ENCODE measurements around the gene CBX3.
"Not testable (repeated sequence)": the region's sequence is repeated elsewhere in the genome, so short reads cannot be mapped to it uniquely, and the experiment has no call there.

The CBX3 gene

GRCh38 chr7:26163804-26164203 is 37.7 kb upstream of the CBX3 start:
- H3K4me1 Mint-ChIP-seq (ENCODE audit: low read depth): peaks cover 21% of the 10 kb centered on the region

GRCh38 chr7:26165950-26166683 is 35.4 kb upstream of the CBX3 start:
- peaks cover 10% of the 10 kb centered on the region for H3K4me1 Mint-ChIP-seq (ENCODE audit: low read depth)
- H3K27ac Mint-ChIP-seq: no peak overlapping the region

More at GRCh38 chr7:26163804-26164203, 37.7 kb upstream of the CBX3 start:
- H3K9me3 Mint-ChIP-seq; intact Hi-C loops (cut with micrococcal nuclease); H3K4me3 Mint-ChIP-seq; H3K27ac Mint-ChIP-seq; H3K27me3 Mint-ChIP-seq; H3K36me3 Mint-ChIP-seq (ENCODE audit: low read depth): not testable (repeated sequence)

GRCh38 chr7:26166684-26167266 is 34.8 kb upstream of the CBX3 start:
- peaks cover 9% of the 10 kb centered on the region for H3K4me1 Mint-ChIP-seq (ENCODE audit: low read depth)
- no peak overlapping the region for H3K27ac Mint-ChIP-seq
- H3K36me3 Mint-ChIP-seq (ENCODE audit: low read depth): peaks cover 12% of the 10 kb centered on the region
- intact Hi-C loops (cut with micrococcal nuclease): no loop called here
- H3K27me3 Mint-ChIP-seq: no peaks in the 10 kb centered on the region
- no peak overlapping the region for H3K4me3 Mint-ChIP-seq
- no peaks in the 10 kb centered on the region for H3K9me3 Mint-ChIP-seq

More at GRCh38 chr7:26165950-26166683, 35.4 kb upstream of the CBX3 start:
- no peaks in the 10 kb centered on the region for H3K9me3 Mint-ChIP-seq
- no peaks in the 10 kb centered on the region for H3K27me3 Mint-ChIP-seq
- H3K4me3 Mint-ChIP-seq: no peak overlapping the region
- peaks cover 5% of the 10 kb centered on the region for H3K36me3 Mint-ChIP-seq (ENCODE audit: low read depth)
- intact Hi-C loops (cut with micrococcal nuclease): no loop called here

- no peaks in the 10 kb centered on the region for H3K9me3 Mint-ChIP-seq
- peaks cover 13% of the 10 kb centered on the region for H3K36me3 Mint-ChIP-seq (ENCODE audit: low read depth)
- H3K4me3 Mint-ChIP-seq: no peak overlapping the region
- H3K27ac Mint-ChIP-seq: no peak overlapping the region
- peaks cover 9% of the 10 kb centered on the region for H3K4me1 Mint-ChIP-seq (ENCODE audit: low read depth)
- no peaks in the 10 kb centered on the region for H3K27me3 Mint-ChIP-seq
- intact Hi-C loops (cut with micrococcal nuclease): no loop called here
Observed at GRCh38 chr7:26167303-26167934, 34.1 kb upstream of the CBX3 start.

GRCh38 chr7:26168458-26169023 is 33.0 kb upstream of the CBX3 start:
- Mint-ChIP-seq H3K27me3 (no peaks in the 10 kb centered on the region), H3K4me1 (ENCODE audit: low read depth) (peaks cover 9% of the 10 kb centered on the region), H3K27ac (no peak overlapping the region), H3K9me3 (no peaks in the 10 kb centered on the region), H3K36me3 (ENCODE audit: low read depth) (peaks cover 13% of the 10 kb centered on the region), H3K4me3 (no peak overlapping the region)
- intact Hi-C loops (cut with micrococcal nuclease): no loop called here

GRCh38 chr7:26169271-26169670 is 32.3 kb upstream of the CBX3 start:
- no peaks in the 10 kb centered on the region for H3K27me3 Mint-ChIP-seq
- no peaks in the 10 kb centered on the region for H3K9me3 Mint-ChIP-seq
- intact Hi-C loops (cut with micrococcal nuclease): no loop called here
- H3K27ac Mint-ChIP-seq: no peak overlapping the region
- H3K36me3 Mint-ChIP-seq (ENCODE audit: low read depth): peaks cover 20% of the 10 kb centered on the region
- H3K4me1 Mint-ChIP-seq (ENCODE audit: low read depth): peaks cover 9% of the 10 kb centered on the region
- no peak overlapping the region for H3K4me3 Mint-ChIP-seq

GRCh38 chr7:26170663-26171062 is 30.9 kb upstream of the CBX3 start:
- intact Hi-C loops (cut with micrococcal nuclease): no loop called here
- H3K36me3 Mint-ChIP-seq (ENCODE audit: low read depth): peaks cover 20% of the 10 kb centered on the region
- H3K9me3 Mint-ChIP-seq: no peaks in the 10 kb centered on the region
- H3K27me3 Mint-ChIP-seq: no peaks in the 10 kb centered on the region
- H3K4me1 Mint-ChIP-seq (ENCODE audit: low read depth): peaks cover 9% of the 10 kb centered on the region
- H3K4me3 Mint-ChIP-seq: no peak overlapping the region
- H3K27ac Mint-ChIP-seq: no peak overlapping the region

GRCh38 chr7:26171601-26172000 is 29.9 kb upstream of the CBX3 start:
- Mint-ChIP-seq H3K36me3 (ENCODE audit: low read depth) (peaks cover 26% of the 10 kb centered on the region), H3K27ac (no peak overlapping the region), H3K4me3 (no peak overlapping the region), H3K27me3 (no peaks in the 10 kb centered on the region), H3K4me1 (ENCODE audit: low read depth) (peaks cover 7% of the 10 kb centered on the region), H3K9me3 (no peaks in the 10 kb centered on the region)
- intact Hi-C loops (cut with micrococcal nuclease): no loop called here

GRCh38 chr7:26172048-26172447 is 29.5 kb upstream of the CBX3 start:
- Mint-ChIP-seq H3K27me3 (no peaks in the 10 kb centered on the region), H3K27ac (no peak overlapping the region), H3K4me3 (no peak overlapping the region), H3K36me3 (ENCODE audit: low read depth) (peaks cover 26% of the 10 kb centered on the region), H3K4me1 (ENCODE audit: low read depth) (peaks cover 2% of the 10 kb centered on the region), H3K9me3 (no peaks in the 10 kb centered on the region)
- intact Hi-C loops (cut with micrococcal nuclease): no loop called here

- H3K9me3 Mint-ChIP-seq; intact Hi-C loops (cut with micrococcal nuclease); H3K27ac Mint-ChIP-seq; H3K4me3 Mint-ChIP-seq; H3K4me1 Mint-ChIP-seq (ENCODE audit: low read depth); H3K27me3 Mint-ChIP-seq: not testable (repeated sequence)
- H3K36me3 Mint-ChIP-seq (ENCODE audit: low read depth): peaks cover 35% of the 10 kb centered on the region
Observed at GRCh38 chr7:26175903-26176302, 25.6 kb upstream of the CBX3 start.

- H3K4me3 Mint-ChIP-seq; H3K9me3 Mint-ChIP-seq; H3K27me3 Mint-ChIP-seq; intact Hi-C loops (cut with micrococcal nuclease); H3K27ac Mint-ChIP-seq: not testable (repeated sequence)
- H3K36me3 Mint-ChIP-seq (ENCODE audit: low read depth): peaks cover 27% of the 10 kb centered on the region
- H3K4me1 Mint-ChIP-seq (ENCODE audit: low read depth): peaks cover 12% of the 10 kb centered on the region
Observed at GRCh38 chr7:26176696-26177095, 24.8 kb upstream of the CBX3 start.

- H3K4me3 Mint-ChIP-seq; H3K27ac Mint-ChIP-seq; H3K9me3 Mint-ChIP-seq; H3K27me3 Mint-ChIP-seq; intact Hi-C loops (cut with micrococcal nuclease): not testable (repeated sequence)
- Mint-ChIP-seq H3K36me3 (ENCODE audit: low read depth) (peaks cover 25% of the 10 kb centered on the region), H3K4me1 (ENCODE audit: low read depth) (peaks cover 14% of the 10 kb centered on the region)
Observed at GRCh38 chr7:26177269-26177668, 24.3 kb upstream of the CBX3 start.

- no peak overlapping the region for H3K27ac Mint-ChIP-seq
- H3K27me3 Mint-ChIP-seq: no peaks in the 10 kb centered on the region
- no peak overlapping the region for H3K4me3 Mint-ChIP-seq
- H3K36me3 Mint-ChIP-seq (ENCODE audit: low read depth): peaks cover 25% of the 10 kb centered on the region
- peaks cover 14% of the 10 kb centered on the region for H3K4me1 Mint-ChIP-seq (ENCODE audit: low read depth)
- no peaks in the 10 kb centered on the region for H3K9me3 Mint-ChIP-seq
- intact Hi-C loops (cut with micrococcal nuclease): no loop called here
Observed at GRCh38 chr7:26178272-26178960, 23.1 kb upstream of the CBX3 start.

- intact Hi-C loops (cut with micrococcal nuclease): no loop called here
- no peaks in the 10 kb centered on the region for H3K9me3 Mint-ChIP-seq
- H3K27me3 Mint-ChIP-seq: no peaks in the 10 kb centered on the region
- peaks cover 14% of the 10 kb centered on the region for H3K4me1 Mint-ChIP-seq (ENCODE audit: low read depth)
- H3K27ac Mint-ChIP-seq: no peak overlapping the region
- H3K36me3 Mint-ChIP-seq (ENCODE audit: low read depth): peaks cover 23% of the 10 kb centered on the region
- no peak overlapping the region for H3K4me3 Mint-ChIP-seq
Observed at GRCh38 chr7:26179422-26179821, 22.1 kb upstream of the CBX3 start.

All from dendritic cell treated with granulocyte-macrophage colony-stimulating factor and Interleukin-4, amounts not matched to agents 40 ng/mL and 50 ng/mL, for 4 days (primary cell).